HG02571 (cell line): ENCODE data around the gene ESRRG.

Source experiments
- ATAC-seq: cut with Tn5 transposase; IDR thresholded peaks from one replicate; pipeline ENCODE4 v1.9.1; 2021; ENCODE audit warnings: mild to moderate bottlenecking, moderate library complexity; ENCODE audit not compliant: unreplicated experiment

The ESRRG gene

DNA sequence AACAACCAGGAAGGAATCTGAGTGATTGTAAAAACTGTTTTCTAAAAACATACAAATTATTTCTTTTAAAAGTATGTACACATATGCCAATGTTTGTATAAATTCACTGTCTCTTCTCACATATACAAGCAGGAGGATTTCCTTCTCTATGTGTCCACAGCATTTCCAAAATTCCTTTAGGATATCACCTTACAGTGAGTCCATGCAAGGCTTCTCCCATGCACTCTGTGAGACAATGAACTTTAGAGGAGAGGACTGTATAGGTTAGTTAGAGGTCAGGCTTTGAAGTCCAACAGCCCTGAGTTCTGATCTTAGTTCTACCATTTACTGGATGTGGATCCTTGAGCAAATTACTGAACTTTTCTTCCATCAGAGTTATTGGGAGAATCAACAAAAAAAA is 265.9 kb downstream of the ESRRG start:
- ATAC-seq: no peak

DNA sequence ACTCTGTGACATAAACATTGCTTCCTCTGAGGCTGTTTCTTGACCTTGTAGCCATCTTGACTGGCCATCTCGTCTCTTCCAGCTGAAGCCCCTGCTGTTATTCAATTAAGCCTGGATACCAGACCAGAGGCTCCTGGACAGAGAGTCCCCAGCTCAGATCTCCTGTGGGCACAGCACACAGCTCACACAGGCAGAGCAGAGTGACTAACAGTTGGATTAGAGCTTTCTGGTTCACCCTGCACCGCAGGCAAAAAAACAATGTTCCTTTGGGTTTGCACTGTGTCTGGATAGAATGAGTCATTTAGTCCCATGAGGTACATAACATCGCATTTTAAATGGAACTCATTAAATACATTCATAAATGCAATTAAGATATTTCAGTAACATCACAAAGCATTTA is 266.5 kb downstream of the ESRRG start:
- no peak for ATAC-seq

DNA sequence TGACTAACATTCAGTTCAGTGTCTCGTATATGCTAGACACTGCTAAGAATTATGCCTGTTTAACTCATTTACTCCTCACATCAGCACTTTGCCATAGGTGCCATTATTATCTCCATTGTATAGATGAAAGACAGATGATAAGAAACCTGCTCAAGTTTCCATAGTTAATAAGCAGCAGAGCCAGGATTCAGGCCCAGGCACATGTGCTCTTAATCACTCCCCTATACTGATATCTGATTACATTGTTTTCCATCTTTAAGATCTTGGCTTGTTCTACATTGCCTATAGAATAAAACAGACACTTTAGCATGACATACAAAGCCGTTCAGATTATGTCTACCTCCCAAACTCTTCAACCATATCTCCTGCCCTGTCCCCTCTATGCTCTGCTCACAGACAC is 269.5 kb downstream of the ESRRG start:
- no peak for ATAC-seq
